NB4 (cell line): ENCODE data around the gene ATP11C.

Experiments
- CTCF ChIP-seq: IDR thresholded peaks from one replicate; pipeline ENCODE4 v1.5.1; 2012; ENCODE audit warnings: low read depth, low read length
- MAX ChIP-seq: IDR thresholded peaks from 2 replicates; pipeline ENCODE4 v1.6.1; 2011; ENCODE audit warnings: low read depth, low read length
- POLR2A ChIP-seq: IDR thresholded peaks from 2 replicates; pipeline ENCODE4 v1.6.1; 2011; ENCODE audit warnings: mild to moderate bottlenecking; ENCODE audit not compliant: insufficient read length; ENCODE audit errors: extremely low read depth

GRCh38 chrX:139691493-139691842 is 241.4 kb downstream of the ATP11C start:
- TF ChIP-seq CTCF = no peak
- no peak for TF ChIP-seq MAX
- TF ChIP-seq POLR2A = no peak
